ENCODE measurements around the gene RHEBL1. TPM values are rescaled to one million over a fixed set of nuclear protein-coding genes. Genes with fewer than 3 reads are reported as not detected.

RHEBL1 gene, protein sequence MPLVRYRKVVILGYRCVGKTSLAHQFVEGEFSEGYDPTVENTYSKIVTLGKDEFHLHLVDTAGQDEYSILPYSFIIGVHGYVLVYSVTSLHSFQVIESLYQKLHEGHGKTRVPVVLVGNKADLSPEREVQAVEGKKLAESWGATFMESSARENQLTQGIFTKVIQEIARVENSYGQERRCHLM
- total RNA-seq: 1.1 TPM
- long read RNA-seq, partial matches to known transcripts: 0 of 1 reads
- long read RNA-seq, other reads (novel, unspliced or antisense): 1 of 1 reads

DNA sequence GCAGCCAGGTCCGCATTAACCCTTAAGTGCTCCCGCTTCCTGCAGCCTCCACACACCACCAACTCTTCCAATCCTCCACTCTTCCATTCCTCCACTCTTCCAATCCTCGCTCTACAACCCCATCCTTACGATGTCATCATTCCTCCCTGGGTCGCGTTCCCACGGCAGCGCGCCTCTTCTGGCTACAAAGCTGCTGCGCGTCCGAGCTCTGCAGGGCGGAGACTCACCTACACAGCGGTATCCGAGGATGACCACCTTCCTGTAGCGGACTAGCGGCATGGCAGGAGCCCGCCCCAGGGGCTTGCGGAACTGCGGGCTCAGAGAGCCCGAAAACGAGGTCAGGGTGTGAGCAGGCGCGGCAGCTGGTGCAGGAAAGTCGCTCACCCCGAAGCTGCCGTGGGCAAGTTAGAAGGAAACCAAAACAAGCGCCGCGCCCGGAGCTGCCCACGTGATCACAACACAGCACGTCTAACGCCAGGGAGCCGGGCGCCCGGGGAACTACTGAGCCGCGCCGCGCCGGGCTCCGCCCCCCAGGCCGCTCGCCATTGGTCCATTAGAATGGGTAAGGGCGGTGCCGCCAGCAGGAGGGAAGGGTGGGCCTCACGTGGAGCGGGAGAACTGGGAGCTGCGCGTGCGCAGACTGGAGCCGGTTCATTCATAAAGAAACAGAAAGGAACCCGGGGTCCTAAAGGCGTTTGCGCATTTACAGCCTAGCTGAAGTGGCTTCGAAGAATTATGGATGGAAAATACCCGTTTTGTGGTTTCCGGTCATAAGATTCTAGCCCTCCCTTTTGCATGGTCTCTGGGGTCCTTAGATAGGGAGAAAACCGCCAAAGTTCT lies at the start of gene RHEBL1:
Gene RHEBL1 (minus strand): TSS at position 473 of the 840 bp plus-strand sequence. CDS start 194 bp downstream, at position 279.
- intact Hi-C loops (cut with DNase I): loop anchor here (10.0 kb wide), 1 partner anchor 55 kb away; no protein-coding TSS in a partner anchor
- peak; percentile 100 for ATAC-seq
- H3K27me3 ChIP-seq: no peaks in the 10 kb centered on the region

DNA sequence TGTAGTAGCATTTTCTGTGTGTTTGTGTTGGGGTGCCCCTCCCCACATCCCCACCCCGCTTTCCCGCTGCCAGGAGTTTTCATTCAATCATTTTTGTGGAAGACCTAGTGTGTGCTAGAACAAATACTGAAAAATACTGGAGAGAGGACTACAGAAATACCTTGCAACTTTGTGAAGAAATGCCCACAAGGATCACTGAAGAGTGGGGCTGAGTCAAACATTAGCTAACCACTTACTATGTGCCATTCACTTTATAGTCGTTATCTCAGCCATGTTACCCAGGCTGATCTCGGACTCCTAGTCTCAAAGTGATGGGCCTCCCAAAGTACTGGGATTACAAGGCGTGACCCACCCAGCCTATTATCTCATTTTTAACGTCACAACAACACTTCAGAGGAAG lies 41.4 kb upstream of the RHEBL1 start:
- H3K9me3 ChIP-seq: no peaks in the 10 kb centered on the region
- ATAC-seq (no peak), DNase-seq (no peak)
- peak overlapping the region; percentile 93 for H3K27ac ChIP-seq
- peaks cover 31% of the 10 kb centered on the region for H3K4me1 ChIP-seq
- intact Hi-C loops (cut with DNase I): no loop called here
- peak overlapping the region; percentile 72 for H3K4me3 ChIP-seq
- TF ChIP-seq, protein P1, sequence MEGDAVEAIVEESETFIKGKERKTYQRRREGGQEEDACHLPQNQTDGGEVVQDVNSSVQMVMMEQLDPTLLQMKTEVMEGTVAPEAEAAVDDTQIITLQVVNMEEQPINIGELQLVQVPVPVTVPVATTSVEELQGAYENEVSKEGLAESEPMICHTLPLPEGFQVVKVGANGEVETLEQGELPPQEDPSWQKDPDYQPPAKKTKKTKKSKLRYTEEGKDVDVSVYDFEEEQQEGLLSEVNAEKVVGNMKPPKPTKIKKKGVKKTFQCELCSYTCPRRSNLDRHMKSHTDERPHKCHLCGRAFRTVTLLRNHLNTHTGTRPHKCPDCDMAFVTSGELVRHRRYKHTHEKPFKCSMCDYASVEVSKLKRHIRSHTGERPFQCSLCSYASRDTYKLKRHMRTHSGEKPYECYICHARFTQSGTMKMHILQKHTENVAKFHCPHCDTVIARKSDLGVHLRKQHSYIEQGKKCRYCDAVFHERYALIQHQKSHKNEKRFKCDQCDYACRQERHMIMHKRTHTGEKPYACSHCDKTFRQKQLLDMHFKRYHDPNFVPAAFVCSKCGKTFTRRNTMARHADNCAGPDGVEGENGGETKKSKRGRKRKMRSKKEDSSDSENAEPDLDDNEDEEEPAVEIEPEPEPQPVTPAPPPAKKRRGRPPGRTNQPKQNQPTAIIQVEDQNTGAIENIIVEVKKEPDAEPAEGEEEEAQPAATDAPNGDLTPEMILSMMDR (IDR thresholded peaks at IDR 0.05): no peak
- H3K36me3 ChIP-seq: no peaks in the 10 kb centered on the region
- no peaks in the 10 kb centered on the region for H3K27me3 ChIP-seq

More for the DNA sequence above, at the start of gene RHEBL1:
- peak; percentile 99 for DNase-seq
- peak within 1 kb of the TSS; percentile 78 for H3K27ac ChIP-seq
- peak within 1 kb of the TSS; percentile 91 for H3K4me3 ChIP-seq
- H3K4me1 ChIP-seq: peaks cover 4% of the 10 kb centered on the region
- TF ChIP-seq, protein P1 (IDR thresholded peaks at IDR 0.05): peak; percentile 14
- no peaks in the 10 kb centered on the region for H3K36me3 ChIP-seq
- no peaks in the 10 kb centered on the region for H3K9me3 ChIP-seq

DNA sequence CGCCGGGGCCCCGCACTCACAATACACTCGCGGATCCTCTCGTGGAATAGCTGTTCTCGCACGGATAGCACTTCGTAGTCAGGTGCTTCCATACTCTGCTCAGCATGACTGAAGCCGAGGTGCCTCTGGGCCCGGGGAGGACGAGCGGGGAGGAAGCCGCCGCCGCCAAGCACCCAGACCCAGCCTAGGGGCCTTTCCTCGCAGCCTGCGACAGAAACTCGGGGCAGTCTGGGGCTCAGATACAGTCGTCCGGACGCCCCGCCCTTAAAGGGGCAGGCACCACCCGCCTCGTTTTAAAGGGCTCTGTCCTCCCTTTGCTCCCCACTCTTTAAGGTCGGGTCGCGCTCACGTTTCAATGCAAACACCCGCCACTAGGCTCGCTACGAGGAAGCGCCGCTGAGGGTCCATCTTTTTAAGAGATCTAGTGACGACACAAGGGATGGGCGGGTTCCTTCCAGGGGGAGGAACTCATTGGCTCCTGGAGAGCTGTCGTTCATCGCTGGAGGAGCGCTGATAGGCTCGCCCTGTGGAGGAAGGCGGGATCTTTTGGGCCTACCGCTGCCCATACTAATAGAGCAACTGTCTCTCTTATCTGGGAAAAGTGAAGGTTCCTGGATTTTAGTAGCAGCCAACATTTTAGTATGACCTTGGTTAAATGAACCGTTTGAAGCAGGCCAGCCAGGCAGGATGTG lies 40.8 kb upstream of the RHEBL1 start, which contains the start of gene LMBR1L:
Gene LMBR1L (minus strand): TSS at position 384 of the 692 bp plus-strand sequence. CDS start 292 bp downstream, at position 92.
- peak within 1 kb of the TSS; percentile 93 for H3K27ac ChIP-seq
- peak within 1 kb of the TSS; percentile 72 for H3K4me3 ChIP-seq
- TF ChIP-seq, protein P1 (IDR thresholded peaks at IDR 0.05): peak; percentile 55
- peaks cover 5% of the 10 kb centered on the region for H3K36me3 ChIP-seq
- peak; percentile 95 for DNase-seq
- H3K4me1 ChIP-seq: peaks cover 31% of the 10 kb centered on the region
- intact Hi-C loops (cut with DNase I): no loop called here
- no peaks in the 10 kb centered on the region for H3K27me3 ChIP-seq
- no peaks in the 10 kb centered on the region for H3K9me3 ChIP-seq
- peak; percentile 97 for ATAC-seq

DNA sequence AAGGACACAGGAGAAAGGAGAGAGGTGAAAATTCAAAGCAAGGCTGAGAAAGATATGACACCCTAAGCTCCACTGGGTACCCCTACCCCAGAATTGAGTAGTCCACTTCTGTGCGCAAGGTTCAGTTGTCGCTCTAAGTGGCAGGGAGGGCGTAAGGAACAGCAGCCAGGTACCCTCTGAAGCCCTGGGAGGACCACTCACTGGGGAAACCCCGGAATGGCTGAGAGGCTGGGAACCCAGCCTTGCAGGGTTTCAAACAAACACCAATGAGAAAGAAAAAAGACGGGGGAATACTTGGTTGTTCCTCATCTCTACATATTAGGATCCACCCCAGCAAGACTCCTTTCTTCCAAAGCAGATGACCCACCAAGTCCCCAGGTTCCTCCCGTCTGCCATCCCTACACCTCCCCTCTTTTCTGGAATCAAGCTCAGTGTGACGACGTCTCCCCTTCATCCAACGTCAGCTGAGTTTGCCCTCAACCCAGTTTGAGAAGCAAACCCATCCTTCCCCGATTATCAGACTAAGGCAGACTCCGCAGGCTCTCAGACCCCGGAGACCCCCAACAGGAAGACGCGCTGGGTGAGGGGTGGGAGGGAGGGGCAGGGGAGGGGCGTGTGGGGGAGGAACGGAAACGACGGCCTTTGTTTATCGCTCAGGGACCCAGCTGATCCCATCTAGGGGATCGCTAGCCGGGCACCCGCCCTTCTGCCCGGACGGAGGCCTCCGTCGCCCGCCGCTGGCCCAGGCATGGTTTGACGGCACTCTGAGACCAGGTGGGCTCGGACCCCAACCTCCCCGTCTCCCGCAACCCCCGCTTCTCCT lies 40.1 kb upstream of the RHEBL1 start:
- Histone ChIP-seq H3K4me3 (peak overlapping the region; percentile 72), H3K27ac (peak overlapping the region; percentile 93), H3K4me1 (peaks cover 37% of the 10 kb centered on the region), H3K27me3 (no peaks in the 10 kb centered on the region), H3K36me3 (peaks cover 10% of the 10 kb centered on the region), H3K9me3 (no peaks in the 10 kb centered on the region)
- DNase-seq (no peak), ATAC-seq (peak; percentile 5)
- TF ChIP-seq, protein P1 (IDR thresholded peaks at IDR 0.05): no peak
- intact Hi-C loops (cut with DNase I): no loop called here
